GM21515 (cell line): ENCODE measurements around the gene FGF8.

ENCODE experiments used
- ATAC-seq: cut with Tn5 transposase; IDR thresholded peaks from one replicate; pipeline ENCODE4 v1.9.1; 2021; ENCODE audit not compliant: unreplicated experiment

FGF8 gene

GRCh38 chr10:101741938-101742337 is 34.0 kb downstream of the FGF8 start:
- no peak for ATAC-seq

- ATAC-seq, result no peak
Measured at GRCh38 chr10:101736666-101737065, 39.2 kb downstream of the FGF8 start.

GRCh38 chr10:101732096-101732495 is 43.8 kb downstream of the FGF8 start:
- no peak for ATAC-seq

- ATAC-seq, result no peak
Measured at GRCh38 chr10:101726115-101726387, 49.9 kb downstream of the FGF8 start.

- ATAC-seq, result no peak
Measured at GRCh38 chr10:101725296-101726114, 50.4 kb downstream of the FGF8 start.

- no peak for ATAC-seq
Measured at GRCh38 chr10:101724446-101724845, 51.5 kb downstream of the FGF8 start.

- ATAC-seq, result no peak
Measured at GRCh38 chr10:101723176-101723575, 52.7 kb downstream of the FGF8 start.

GRCh38 chr10:101721806-101722205 is 54.1 kb downstream of the FGF8 start:
- no peak for ATAC-seq

- no peak for ATAC-seq
Measured at GRCh38 chr10:101720606-101721230, 55.2 kb downstream of the FGF8 start.
